PFSK-1 (cell line): ENCODE data around the gene AUH.
A peak's percentile ranks its signal among the peaks of the same experiment; 100 is the strongest.

Experiments
- FOXP2 ChIP-seq: optimal IDR thresholded peaks from 2 replicates; pipeline ENCODE3; 2011; ENCODE audit warnings: borderline replicate concordance, control low read depth, inconsistent platforms; ENCODE audit not compliant: insufficient read depth; ENCODE audit errors: extremely low read length, extremely low read depth
- POLR2AphosphoS5 ChIP-seq: IDR thresholded peaks from 2 replicates; pipeline ENCODE4 v1.6.1; 2012; ENCODE audit warnings: low read depth, mild to moderate bottlenecking, control low read depth, low read length, moderate library complexity
- REST ChIP-seq, 2 experiments: IDR thresholded peaks; 2 replicates each; pipeline versions ENCODE4 v1.6.1 to v1.8.0; 2011 to 2012; ENCODE audit warnings: low read depth in 2 of 2, low read length in 2 of 2, control low read depth in 1 of 2, inconsistent platforms in 1 of 2, mild to moderate bottlenecking in 1 of 2, moderate library complexity in 1 of 2; ENCODE audit not compliant: insufficient read depth in 1 of 2
- SIN3A ChIP-seq: IDR thresholded peaks from 2 replicates; pipeline ENCODE4 v1.6.1; 2012; ENCODE audit warnings: mild to moderate bottlenecking, low read length, moderate library complexity, borderline replicate concordance; ENCODE audit not compliant: insufficient read depth
- TAF1 ChIP-seq: IDR thresholded peaks from 2 replicates; pipeline ENCODE4 v1.6.1; 2012; ENCODE audit warnings: low read length, control low read depth, borderline replicate concordance; ENCODE audit not compliant: insufficient read depth

The AUH gene

GRCh38 chr9:91196103-91196950, 165.4 kb downstream of the AUH start:
- no peak for TF ChIP-seq REST (IDR thresholded peaks at IDR 0.05; ENCODE audit: insufficient read depth in 1 of 2, low read depth in 2 of 2, low read length in 2 of 2)
- no peak for TF ChIP-seq POLR2AphosphoS5
- no peak for TF ChIP-seq SIN3A
- no peak for TF ChIP-seq TAF1
- no peak for TF ChIP-seq FOXP2

- no peak for TF ChIP-seq REST (IDR thresholded peaks at IDR 0.05; ENCODE audit: insufficient read depth in 1 of 2, low read depth in 2 of 2, low read length in 2 of 2)
- TF ChIP-seq TAF1 = no peak
- TF ChIP-seq SIN3A = no peak
- no peak for TF ChIP-seq POLR2AphosphoS5
- TF ChIP-seq FOXP2 = no peak
Observed at GRCh38 chr9:91195372-91196012, 166.2 kb downstream of the AUH start.

- TF ChIP-seq SIN3A (no peak), POLR2AphosphoS5 (no peak), TAF1 (no peak), FOXP2 (no peak), REST (IDR thresholded peaks at IDR 0.05; ENCODE audit: insufficient read depth in 1 of 2, low read depth in 2 of 2, low read length in 2 of 2) (no peak)
Observed at GRCh38 chr9:91193658-91194391, 167.9 kb downstream of the AUH start.

- TF ChIP-seq FOXP2 = peak; percentile 17
- no peak for TF ChIP-seq TAF1
Observed at GRCh38 chr9:91193087-91193657, 168.5 kb downstream of the AUH start.

DNA sequence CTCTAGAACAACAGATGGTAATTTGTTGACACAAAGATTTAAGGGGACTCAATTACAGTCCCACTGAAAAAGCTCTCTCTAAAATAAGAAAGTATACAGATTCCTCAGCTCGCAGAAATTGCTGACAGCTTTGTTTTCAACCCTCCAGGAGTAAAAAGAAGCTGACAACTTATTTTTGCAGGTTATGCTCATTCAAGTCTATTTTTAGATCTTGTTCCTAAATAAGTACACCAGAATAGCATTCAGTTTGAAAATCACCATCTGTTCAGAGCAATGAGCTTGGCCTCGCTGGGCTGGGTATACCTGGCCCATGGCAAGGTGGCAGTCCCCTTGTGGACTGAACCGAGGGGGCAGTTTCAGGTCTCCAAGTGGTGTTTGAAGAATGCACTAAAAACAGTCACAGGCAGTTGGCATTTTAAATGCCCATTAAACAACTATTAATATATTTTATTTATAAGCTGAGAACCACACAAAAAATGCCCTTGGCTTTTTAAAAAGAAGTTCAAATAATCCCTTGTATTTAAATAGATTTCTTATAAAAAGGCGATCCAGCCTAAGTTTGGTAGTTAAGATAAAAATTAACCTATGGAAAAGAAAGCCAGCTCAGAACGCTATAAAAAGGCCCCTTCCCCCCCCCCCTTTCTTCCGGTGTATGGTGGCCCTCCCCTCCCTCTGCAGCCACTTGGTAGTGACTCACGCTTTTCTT, 169.2 kb downstream of the AUH start:
- TF ChIP-seq SIN3A (no peak), TAF1 (no peak), POLR2AphosphoS5 (no peak), FOXP2 (no peak), REST (IDR thresholded peaks at IDR 0.05; ENCODE audit: insufficient read depth in 1 of 2, low read depth in 2 of 2, low read length in 2 of 2) (no peak)
